ENCODE results near the gene BUB1B. TPM values are rescaled to one million over a fixed set of nuclear protein-coding genes. Genes with fewer than 3 reads are reported as not detected.

The BUB1B gene
- total RNA-seq, 3 donors from 2014 or later (not counting 1 experiment from before 2014, with no cell fraction given): 0.75 to 2.4 (median 1.9) TPM

DNA sequence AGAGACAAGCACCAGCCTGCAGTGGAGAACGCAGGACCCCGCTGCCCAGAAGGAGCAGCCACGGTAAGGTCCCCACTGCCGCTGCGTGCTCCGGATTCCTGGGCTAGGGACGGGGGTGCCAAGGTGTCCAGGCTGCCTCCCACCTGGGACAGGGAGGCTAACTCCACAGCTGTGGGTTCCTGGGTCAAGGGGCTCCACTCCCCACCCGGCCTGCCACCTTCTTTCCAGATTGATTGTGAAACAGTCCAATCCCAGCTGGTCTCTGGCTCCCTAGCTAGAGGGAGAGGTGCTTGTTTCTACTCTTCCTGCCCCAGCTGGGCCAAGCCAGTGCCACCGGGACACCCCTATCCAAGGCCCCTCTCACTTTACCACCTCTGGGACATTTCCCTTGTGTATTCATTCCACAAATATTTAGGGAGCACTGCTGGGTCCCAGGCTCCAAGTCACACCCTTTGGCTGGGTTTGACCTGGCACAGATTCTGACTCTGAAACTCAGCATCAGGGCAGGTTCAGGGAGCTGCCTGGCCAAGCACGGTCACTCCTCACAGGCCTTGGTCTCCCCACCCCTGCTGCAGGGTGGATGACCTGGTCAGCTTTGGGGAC is 79.9 kb downstream of the BUB1B start:
- TF ChIP-seq, protein P1, sequence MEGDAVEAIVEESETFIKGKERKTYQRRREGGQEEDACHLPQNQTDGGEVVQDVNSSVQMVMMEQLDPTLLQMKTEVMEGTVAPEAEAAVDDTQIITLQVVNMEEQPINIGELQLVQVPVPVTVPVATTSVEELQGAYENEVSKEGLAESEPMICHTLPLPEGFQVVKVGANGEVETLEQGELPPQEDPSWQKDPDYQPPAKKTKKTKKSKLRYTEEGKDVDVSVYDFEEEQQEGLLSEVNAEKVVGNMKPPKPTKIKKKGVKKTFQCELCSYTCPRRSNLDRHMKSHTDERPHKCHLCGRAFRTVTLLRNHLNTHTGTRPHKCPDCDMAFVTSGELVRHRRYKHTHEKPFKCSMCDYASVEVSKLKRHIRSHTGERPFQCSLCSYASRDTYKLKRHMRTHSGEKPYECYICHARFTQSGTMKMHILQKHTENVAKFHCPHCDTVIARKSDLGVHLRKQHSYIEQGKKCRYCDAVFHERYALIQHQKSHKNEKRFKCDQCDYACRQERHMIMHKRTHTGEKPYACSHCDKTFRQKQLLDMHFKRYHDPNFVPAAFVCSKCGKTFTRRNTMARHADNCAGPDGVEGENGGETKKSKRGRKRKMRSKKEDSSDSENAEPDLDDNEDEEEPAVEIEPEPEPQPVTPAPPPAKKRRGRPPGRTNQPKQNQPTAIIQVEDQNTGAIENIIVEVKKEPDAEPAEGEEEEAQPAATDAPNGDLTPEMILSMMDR (IDR thresholded peaks at IDR 0.05): no peak
- Mint-ChIP-seq H3K4me3 (no peak overlapping the region), H3K27ac (no peak overlapping the region), H3K9me3 (no peaks in the 10 kb centered on the region), H3K36me3 (no peaks in the 10 kb centered on the region), H3K4me1 (peaks cover 7 to 11% of the 10 kb centered on the region in 2 donors), H3K27me3 (ENCODE audit: low read depth in 2 of 2) (peaks cover 16 to 25% of the 10 kb centered on the region in 2 donors)
- H3K27ac ChIP-seq (ENCODE audit: low read length): no peak overlapping the region
- DNase-seq (no peak), ATAC-seq (no peak)
- intact Hi-C loops (cut with micrococcal nuclease): no loop called here
- no peaks in the 10 kb centered on the region for H3K9me3 ChIP-seq (ENCODE audit: control insufficient read depth, insufficient read depth, low read length)
- H3K36me3 ChIP-seq (ENCODE audit: control insufficient read depth, insufficient read depth, low read length): no peaks in the 10 kb centered on the region
- H3K4me3 ChIP-seq (ENCODE audit: low read length): no peak overlapping the region
- 92% methylated on average over 10 of the region's 10 CpGs for WGBS (ENCODE audit: insufficient coverage)
- H3K4me1 ChIP-seq (ENCODE audit: control insufficient read depth, insufficient read depth, low read length): peaks cover 11% of the 10 kb centered on the region
- H3K27me3 ChIP-seq (ENCODE audit: control insufficient read depth, insufficient read depth, low read length): peaks cover 13% of the 10 kb centered on the region

DNA sequence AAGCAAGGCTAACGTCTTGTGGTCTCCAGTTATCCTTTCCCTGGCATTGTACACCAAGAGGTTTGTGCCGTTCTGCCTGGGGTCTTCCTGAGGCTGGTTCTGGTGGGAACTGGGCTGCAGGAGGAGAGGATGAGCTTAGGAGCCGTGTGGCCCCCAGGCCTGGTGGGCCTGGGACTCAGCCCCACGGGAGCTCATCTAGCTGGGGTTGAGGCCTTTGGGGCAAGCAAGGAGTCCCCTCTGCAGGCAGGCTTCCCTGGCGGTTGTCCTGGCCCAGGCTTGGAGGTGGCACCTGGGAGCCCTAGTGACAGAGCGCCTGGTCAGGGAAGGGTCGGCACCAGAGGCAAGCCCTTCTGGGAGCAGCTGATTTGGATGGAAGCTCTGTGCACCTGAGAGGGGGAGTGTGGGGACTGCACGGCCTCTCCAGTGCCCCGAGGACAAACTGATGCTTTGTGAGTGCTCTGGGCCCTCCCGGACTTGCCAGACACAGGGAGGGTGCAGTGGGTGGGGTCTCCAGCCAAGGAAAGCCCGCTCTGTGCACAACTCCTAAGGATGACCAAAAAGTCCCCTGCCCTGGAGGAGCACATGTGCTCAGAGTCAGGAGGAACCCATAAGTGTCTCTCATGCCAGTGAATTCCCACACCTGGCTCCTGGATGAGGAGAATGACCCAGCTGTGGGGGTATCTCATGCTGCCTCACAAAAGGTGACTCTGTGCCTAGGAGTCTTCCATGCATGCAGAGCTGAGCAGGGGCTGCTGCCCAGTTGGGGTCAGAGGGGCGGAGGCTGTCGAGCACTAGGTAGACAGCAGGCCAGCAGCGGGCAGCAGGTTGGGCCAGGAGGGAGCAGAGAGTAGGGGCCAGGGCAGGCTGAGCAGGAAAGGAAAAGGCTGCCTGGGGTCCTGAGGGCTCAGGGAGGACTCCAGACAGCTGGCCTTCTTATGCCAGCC is 80.7 kb downstream of the BUB1B start:
- Histone ChIP-seq H3K9me3 (ENCODE audit: control insufficient read depth, insufficient read depth, low read length) (no peaks in the 10 kb centered on the region), H3K4me1 (ENCODE audit: control insufficient read depth, insufficient read depth, low read length) (peaks cover 11% of the 10 kb centered on the region), H3K36me3 (ENCODE audit: control insufficient read depth, insufficient read depth, low read length) (no peaks in the 10 kb centered on the region), H3K27ac (ENCODE audit: low read length) (no peak overlapping the region), H3K4me3 (ENCODE audit: low read length) (no peak overlapping the region), H3K27me3 (ENCODE audit: control insufficient read depth, insufficient read depth, low read length) (peaks cover 13% of the 10 kb centered on the region)
- intact Hi-C loops (cut with micrococcal nuclease): no loop called here
- H3K27me3 Mint-ChIP-seq (ENCODE audit: low read depth in 2 of 2): peaks cover 16 to 25% of the 10 kb centered on the region in 2 donors
- ATAC-seq (no peak), DNase-seq (no peak)
- TF ChIP-seq, protein P1 (IDR thresholded peaks at IDR 0.05): no peak
- no peaks in the 10 kb centered on the region for H3K9me3 Mint-ChIP-seq
- no peak overlapping the region for H3K4me3 Mint-ChIP-seq
- no peak overlapping the region for H3K27ac Mint-ChIP-seq
- H3K36me3 Mint-ChIP-seq: no peaks in the 10 kb centered on the region
- peaks cover 7 to 11% of the 10 kb centered on the region in 2 donors for H3K4me1 Mint-ChIP-seq
- 94% methylated on average over 14 of the region's 14 CpGs for WGBS (ENCODE audit: insufficient coverage)

DNA sequence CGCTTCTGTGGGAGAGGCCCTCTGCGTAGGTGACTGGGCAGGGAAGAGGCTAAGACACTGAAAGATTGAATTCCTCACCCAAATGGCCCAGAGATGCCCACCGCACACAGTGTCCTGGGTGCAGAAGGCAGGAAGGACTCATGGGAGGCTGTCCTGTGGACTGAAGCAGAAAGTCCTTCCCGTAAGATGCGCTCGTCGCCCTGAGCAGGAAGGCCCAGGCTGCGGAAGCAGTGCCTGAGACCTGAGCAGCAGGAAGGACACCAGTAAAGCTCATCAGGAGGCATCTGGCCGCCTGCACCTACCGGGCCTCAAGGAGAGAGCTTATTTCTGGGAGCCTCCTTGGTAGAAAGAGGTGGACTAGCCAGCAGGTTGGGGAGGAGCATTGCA is 81.3 kb downstream of the BUB1B start:
- Histone ChIP-seq H3K9me3 (ENCODE audit: control insufficient read depth, insufficient read depth, low read length) (no peaks in the 10 kb centered on the region), H3K4me1 (ENCODE audit: control insufficient read depth, insufficient read depth, low read length) (peaks cover 11% of the 10 kb centered on the region), H3K4me3 (ENCODE audit: low read length) (no peak overlapping the region), H3K27me3 (ENCODE audit: control insufficient read depth, insufficient read depth, low read length) (peaks cover 13% of the 10 kb centered on the region), H3K27ac (ENCODE audit: low read length) (no peak overlapping the region), H3K36me3 (ENCODE audit: control insufficient read depth, insufficient read depth, low read length) (no peaks in the 10 kb centered on the region)
- Mint-ChIP-seq H3K27ac (no peak overlapping the region), H3K4me3 (no peak overlapping the region), H3K4me1 (peaks cover 7 to 11% of the 10 kb centered on the region in 2 donors), H3K36me3 (no peaks in the 10 kb centered on the region), H3K27me3 (ENCODE audit: low read depth in 2 of 2) (peaks cover 14 to 22% of the 10 kb centered on the region in 2 donors), H3K9me3 (no peaks in the 10 kb centered on the region)
- no peak for ATAC-seq
- no peak for DNase-seq
- intact Hi-C loops (cut with micrococcal nuclease): no loop called here
- WGBS (ENCODE audit: insufficient coverage): 99% methylated on average over 10 of the region's 10 CpGs
- TF ChIP-seq, protein P1 (IDR thresholded peaks at IDR 0.05): no peak

Data from natural killer cell (primary cell).